Neuronal stem cell (in vitro differentiated cells): ENCODE results near the gene SRCAP.
A peak's percentile ranks its signal among the peaks of the same experiment; 100 is the strongest.

ENCODE experiments used
- DNase-seq: peaks from one replicate; pipeline ENCODE4 v3.0.0-alpha.2; 2013; ENCODE audit warnings: low spot score
- H2AFZ ChIP-seq: one replicate; pipeline ENCODE4 v1.6.1; 2013; ENCODE audit warnings: mild to moderate bottlenecking, low read length, inconsistent platforms
- H2AK5ac ChIP-seq: 2 replicates; pipeline ENCODE4 v1.6.1; 2013; ENCODE audit warnings: low read depth, mild to moderate bottlenecking, inconsistent platforms, low read length, moderate library complexity, mixed read lengths
- H2BK120ac ChIP-seq: 2 replicates; pipeline ENCODE4 v1.6.1; 2013; ENCODE audit warnings: low read depth, mild to moderate bottlenecking, inconsistent platforms, low read length, moderate library complexity, mixed read lengths
- H2BK12ac ChIP-seq: one replicate; pipeline ENCODE4 v1.6.1; 2013; ENCODE audit warnings: low read length, inconsistent platforms
- H2BK15ac ChIP-seq: 2 replicates; pipeline ENCODE4 v1.6.1; 2013; ENCODE audit warnings: mild to moderate bottlenecking, low read length, inconsistent platforms, mixed read lengths
- H2BK5ac ChIP-seq: one replicate; pipeline ENCODE4 v1.6.1; 2013; ENCODE audit warnings: inconsistent platforms, mild to moderate bottlenecking, low read length, moderate library complexity
- H3K14ac ChIP-seq: one replicate; pipeline ENCODE4 v1.6.1; 2013; ENCODE audit warnings: low read length, inconsistent platforms
- H3K18ac ChIP-seq: 2 replicates; pipeline ENCODE4 v1.6.1; 2013; ENCODE audit warnings: low read length, inconsistent platforms
- H3K23ac ChIP-seq: 2 replicates; pipeline ENCODE4 v1.6.1; 2013; ENCODE audit warnings: low read depth, mild to moderate bottlenecking, mixed read lengths, low read length, inconsistent platforms; ENCODE audit not compliant: poor library complexity
- H3K27ac ChIP-seq: replicated peaks from 3 replicates; pipeline ENCODE4 v1.5.1; 2013; ENCODE audit warnings: low read length, inconsistent platforms
- H3K27me3 ChIP-seq, 3 experiments: 2 replicates each; pipeline ENCODE4 v1.6.1; 2013; ENCODE audit warnings: low read length in 3 of 3, mild to moderate bottlenecking in 2 of 3, inconsistent platforms in 1 of 3, low read depth in 1 of 3, mixed read lengths in 1 of 3, moderate library complexity in 1 of 3; ENCODE audit not compliant: control insufficient read depth in 3 of 3, insufficient read depth in 3 of 3
- H3K36me3 ChIP-seq, 2 donors: replicated peaks in 1 of 2; 2 replicates each; pipeline ENCODE4 v1.6.1; 2013; ENCODE audit warnings: low read length in 2 of 2; ENCODE audit not compliant: control insufficient read depth in 2 of 2, insufficient read depth in 2 of 2
- H3K4ac ChIP-seq: 2 replicates; pipeline ENCODE4 v1.6.1; 2013; ENCODE audit warnings: inconsistent platforms, mild to moderate bottlenecking, low read length, moderate library complexity
- H3K4me1 ChIP-seq, 2 donors: 1 replicate in 1 of 2; 2 replicates in 1 of 2; pipeline ENCODE4 v1.6.1; 2013; ENCODE audit warnings: low read length in 2 of 2, low read depth in 1 of 2; ENCODE audit not compliant: control insufficient read depth in 2 of 2, insufficient read depth in 1 of 2
- H3K4me2 ChIP-seq: one replicate; pipeline ENCODE4 v1.6.1; 2013; ENCODE audit warnings: mild to moderate bottlenecking, low read length, inconsistent platforms; ENCODE audit not compliant: insufficient read depth, poor library complexity, severe bottlenecking
- H3K4me3 ChIP-seq, 2 donors: 2 replicates each; pipeline ENCODE4 v1.5.1; 2013; ENCODE audit warnings: low read length in 2 of 2, mild to moderate bottlenecking in 2 of 2, inconsistent platforms in 1 of 2, moderate library complexity in 1 of 2
- H3K79me1 ChIP-seq: one replicate; pipeline ENCODE4 v1.6.1; 2013; ENCODE audit warnings: low read depth, mild to moderate bottlenecking, inconsistent platforms, low read length, moderate library complexity
- H3K9ac ChIP-seq: one replicate; pipeline ENCODE4 v1.6.1; 2013; ENCODE audit warnings: mild to moderate bottlenecking, low read depth, low read length, inconsistent platforms; ENCODE audit not compliant: poor library complexity
- H3K9me3 ChIP-seq, 2 donors: replicated peaks in 1 of 2; 2 replicates each; pipeline versions ENCODE3 to v1.6.1; 2013; ENCODE audit warnings: low read length in 2 of 2, mild to moderate bottlenecking in 2 of 2, inconsistent platforms in 1 of 2, low read depth in 1 of 2, mixed read lengths in 1 of 2, moderate library complexity in 1 of 2; ENCODE audit not compliant: control insufficient read depth in 2 of 2, insufficient read depth in 1 of 2
- H4K8ac ChIP-seq: one replicate; pipeline ENCODE4 v1.6.1; 2013; ENCODE audit warnings: low read depth, mild to moderate bottlenecking, inconsistent platforms, low read length, moderate library complexity
- H4K91ac ChIP-seq: one replicate; pipeline ENCODE4 v1.6.1; 2013; ENCODE audit warnings: low read length, low read depth, mild to moderate bottlenecking, inconsistent platforms; ENCODE audit not compliant: poor library complexity
- WGBS, 2 donors: extraction: QIAGEN DNeasy Blood & Tissue Kit; methylation state at CpG; one replicate each; pipeline ENCODE4 v1.1.7; 2013; ENCODE audit warnings: missing lambda C conversion rate in 2 of 2, mixed read lengths in 1 of 2; ENCODE audit not compliant: insufficient read length in 2 of 2, insufficient replicate concordance in 1 of 2; ENCODE audit errors: extremely low coverage in 2 of 2; 5-methylcytosine and 5-hydroxymethylcytosine counted together

Gene SRCAP

DNA sequence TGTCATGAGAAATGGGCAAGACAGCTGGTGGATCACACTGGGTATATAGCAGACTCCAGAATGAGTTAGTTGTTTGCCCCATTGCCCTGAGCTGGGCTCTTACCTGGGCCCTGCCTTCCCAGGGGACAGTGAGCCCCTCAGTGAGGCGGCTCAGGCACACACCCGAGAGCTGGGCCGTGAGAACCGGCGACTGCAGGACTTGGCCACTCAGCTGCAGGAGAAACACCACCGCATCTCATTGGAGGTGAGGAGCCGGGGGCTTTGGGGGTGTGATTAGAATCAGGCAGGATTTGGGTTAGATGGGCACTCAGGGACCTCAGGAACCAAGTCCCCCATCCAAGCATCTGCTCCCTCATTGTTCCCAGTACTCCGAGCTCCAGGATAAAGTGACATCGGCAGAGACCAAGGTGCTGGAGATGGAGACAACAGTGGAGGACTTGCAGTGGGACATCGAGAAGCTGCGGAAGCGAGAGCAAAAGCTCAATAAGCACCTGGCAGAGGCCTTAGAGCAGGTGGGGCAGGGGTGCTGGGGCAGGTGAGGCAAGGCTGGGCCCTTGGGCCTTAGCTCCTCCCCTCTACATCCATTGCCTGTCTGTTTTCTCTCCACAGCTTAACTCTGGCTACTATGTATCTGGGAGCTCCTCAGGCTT is 66.0 kb downstream of the SRCAP start:
- Histone ChIP-seq H3K9me3 (peaks cover 0 to 1% of the 10 kb centered on the region in 2 donors), H3K36me3 (peaks cover 64 to 78% of the 10 kb centered on the region in 2 donors), H3K27ac (no peak overlapping the region), H2BK120ac (no peak overlapping the region), H3K4me3 (no peak overlapping the region), H2BK15ac (no peak overlapping the region), H3K9ac (no peak overlapping the region), H2BK12ac (no peak overlapping the region), H2AFZ (no peak overlapping the region), H2BK5ac (no peak overlapping the region), H3K18ac (no peak overlapping the region), H3K27me3 (no peaks in the 10 kb centered on the region), H3K4ac (no peak overlapping the region), H3K23ac (no peak overlapping the region), H2AK5ac (no peak overlapping the region), H4K91ac (no peak overlapping the region), H3K79me1 (peaks cover 24% of the 10 kb centered on the region), H3K4me1 (peaks cover 10 to 11% of the 10 kb centered on the region in 2 donors), H4K8ac (no peak overlapping the region), H3K14ac (no peak overlapping the region), H3K4me2 (no peak overlapping the region)
- DNase-seq, result no peak
- no CpG with 5 or more reads among the region's 12 CpGs for WGBS, 2 donors

- H3K36me3 ChIP-seq, result peaks cover 67 to 88% of the 10 kb centered on the region in 2 donors
- no peak overlapping the region for H2BK5ac ChIP-seq
- H3K4me3 ChIP-seq, result peak overlapping the region in 1 of 2 donors; percentile 18
- H3K79me1 ChIP-seq, result peaks cover 24% of the 10 kb centered on the region
- H3K23ac ChIP-seq, result peak overlapping the region; percentile 3
- H3K27me3 ChIP-seq, result no peaks in the 10 kb centered on the region
- H3K9me3 ChIP-seq, result peaks cover 0 to 1% of the 10 kb centered on the region in 2 donors
- H3K18ac ChIP-seq, result no peak overlapping the region
- peaks cover 3 to 10% of the 10 kb centered on the region in 2 donors for H3K4me1 ChIP-seq
- no peak overlapping the region for H2AFZ ChIP-seq
- H3K4ac ChIP-seq, result no peak overlapping the region
- no peak overlapping the region for H3K4me2 ChIP-seq
- no peak overlapping the region for H2BK120ac ChIP-seq
- H2BK15ac ChIP-seq, result no peak overlapping the region
- no CpG with 5 or more reads among the region's 29 CpGs for WGBS, 2 donors
- no peak overlapping the region for H3K27ac ChIP-seq
- H4K91ac ChIP-seq, result no peak overlapping the region
- no peak overlapping the region for H3K14ac ChIP-seq
- H3K9ac ChIP-seq, result no peak overlapping the region
- no peak overlapping the region for H4K8ac ChIP-seq
- no peak overlapping the region for H2AK5ac ChIP-seq
- no peak overlapping the region for H2BK12ac ChIP-seq
- DNase-seq, result no peak
Observed at GRCh38 chr16:30766206-30766932, 67.4 kb downstream of the SRCAP start.

DNA sequence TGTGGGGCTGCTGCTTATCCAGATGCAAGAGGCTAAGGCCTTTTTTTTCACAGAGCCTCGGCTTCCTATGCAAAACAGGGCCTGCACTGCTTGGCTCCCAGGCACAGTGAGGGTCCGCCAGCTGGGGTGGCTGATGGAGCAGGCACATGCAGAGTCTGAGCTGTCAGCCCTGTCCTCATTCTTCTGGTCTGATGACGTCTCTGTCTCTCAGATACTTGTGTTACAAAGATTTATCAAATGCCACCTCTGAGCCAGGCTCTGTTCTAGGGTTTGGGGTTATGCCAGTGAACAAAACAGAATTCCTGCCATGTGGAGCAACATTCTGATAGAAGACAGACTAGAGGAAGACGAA is 67.9 kb downstream of the SRCAP start:
- H3K4me3 ChIP-seq, result no peak overlapping the region
- H3K18ac ChIP-seq, result no peak overlapping the region
- H3K9ac ChIP-seq, result no peak overlapping the region
- no peak overlapping the region for H2AK5ac ChIP-seq
- no peak overlapping the region for H4K8ac ChIP-seq
- H3K27ac ChIP-seq, result no peak overlapping the region
- peaks cover 22% of the 10 kb centered on the region for H3K79me1 ChIP-seq
- H2BK120ac ChIP-seq, result no peak overlapping the region
- H3K27me3 ChIP-seq, result no peaks in the 10 kb centered on the region
- DNase-seq, result no peak
- H2AFZ ChIP-seq, result no peak overlapping the region
- peaks cover 71 to 93% of the 10 kb centered on the region in 2 donors for H3K36me3 ChIP-seq
- H3K4me1 ChIP-seq, result peaks cover 3 to 10% of the 10 kb centered on the region in 2 donors
- H4K91ac ChIP-seq, result no peak overlapping the region
- no CpG with 5 or more reads among the region's 4 CpGs for WGBS, 2 donors
- no peak overlapping the region for H2BK15ac ChIP-seq
- no peak overlapping the region for H3K4ac ChIP-seq
- H2BK12ac ChIP-seq, result no peak overlapping the region
- peaks cover 0 to 1% of the 10 kb centered on the region in 2 donors for H3K9me3 ChIP-seq
- no peak overlapping the region for H3K23ac ChIP-seq
- H3K4me2 ChIP-seq, result no peak overlapping the region
- no peak overlapping the region for H3K14ac ChIP-seq
- no peak overlapping the region for H2BK5ac ChIP-seq

DNA sequence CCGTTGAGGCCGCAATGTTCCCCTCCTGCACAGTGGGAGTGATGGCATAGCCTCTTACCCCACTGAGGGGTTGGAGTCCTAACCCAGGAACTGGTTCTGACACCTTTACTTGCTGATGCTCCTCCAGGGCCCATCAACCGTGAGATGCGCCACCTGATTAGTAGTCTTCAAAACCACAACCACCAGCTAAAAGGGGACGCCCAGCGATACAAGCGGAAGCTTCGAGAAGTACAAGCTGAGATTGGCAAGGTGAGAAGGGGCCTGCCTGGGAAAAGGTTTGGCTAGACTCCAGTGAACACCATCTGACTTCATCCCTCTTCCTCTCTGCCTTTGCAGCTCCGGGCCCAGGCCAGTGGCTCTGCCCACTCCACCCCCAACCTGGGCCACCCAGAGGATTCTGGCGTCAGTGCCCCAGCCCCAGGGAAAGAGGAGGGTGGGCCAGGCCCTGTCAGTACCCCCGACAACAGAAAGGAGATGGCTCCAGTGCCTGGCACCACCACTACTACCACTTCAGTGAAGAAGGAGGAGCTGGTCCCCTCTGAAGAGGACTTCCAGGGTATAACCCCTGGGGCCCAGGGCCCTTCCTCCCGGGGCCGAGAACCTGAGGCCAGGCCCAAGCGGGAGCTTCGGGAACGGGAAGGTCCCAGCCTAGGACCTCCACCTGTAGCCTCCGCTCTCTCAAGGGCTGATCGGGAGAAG is 68.9 kb downstream of the SRCAP start:
- no peak overlapping the region for H3K18ac ChIP-seq
- H3K4ac ChIP-seq, result no peak overlapping the region
- no peak overlapping the region for H3K4me3 ChIP-seq
- H3K9ac ChIP-seq, result no peak overlapping the region
- no peak overlapping the region for H2AFZ ChIP-seq
- WGBS, 2 donors, result no CpG with 5 or more reads among the region's 18 CpGs
- peaks cover under 1 to 6% of the 10 kb centered on the region in 2 donors for H3K4me1 ChIP-seq
- H2BK12ac ChIP-seq, result no peak overlapping the region
- H3K23ac ChIP-seq, result no peak overlapping the region
- H3K27me3 ChIP-seq, result no peaks in the 10 kb centered on the region
- H2BK15ac ChIP-seq, result no peak overlapping the region
- H3K9me3 ChIP-seq, result peaks cover 0 to 1% of the 10 kb centered on the region in 2 donors
- H2BK5ac ChIP-seq, result no peak overlapping the region
- H2BK120ac ChIP-seq, result no peak overlapping the region
- no peak for DNase-seq
- H3K27ac ChIP-seq, result no peak overlapping the region
- no peak overlapping the region for H2AK5ac ChIP-seq
- H3K36me3 ChIP-seq, result peaks cover 81 to 100% of the 10 kb centered on the region in 2 donors
- no peak overlapping the region for H3K4me2 ChIP-seq
- H4K8ac ChIP-seq, result no peak overlapping the region
- no peak overlapping the region for H4K91ac ChIP-seq
- H3K14ac ChIP-seq, result no peak overlapping the region
- H3K79me1 ChIP-seq, result peaks cover 20% of the 10 kb centered on the region
